ENCODE results near the gene PDK4.

PDK4 gene

GRCh38 chr7:95545007-95545615 lies 51.2 kb downstream of the PDK4 start:
- DNase-seq, result peak in 30 of 42 donors; percentile 31 to 85 (median 64)

GRCh38 chr7:95544171-95544570 lies 52.1 kb downstream of the PDK4 start:
- intact Hi-C loops (cut with DNase I), result loop anchor here (5.0 kb wide), 1 partner anchor 138 kb away; no protein-coding TSS in a partner anchor
- no peak for DNase-seq

More at GRCh38 chr7:95545007-95545615, 51.2 kb downstream of the PDK4 start:
- intact Hi-C loops (cut with DNase I), result loop anchor here (5.0 kb wide), 1 partner anchor 52 kb away; the partner anchor contains the start of gene PDK4

- no peak for DNase-seq
- intact Hi-C loops (cut with DNase I), result loop anchor here (5.0 kb wide), 1 partner anchor 139 kb away; no protein-coding TSS in a partner anchor
Measured at GRCh38 chr7:95543312-95543711, 53.0 kb downstream of the PDK4 start.

GRCh38 chr7:95540366-95540765 lies 56.0 kb downstream of the PDK4 start:
- intact Hi-C loops (cut with DNase I), result loop anchor here (5.0 kb wide), 1 partner anchor 142 kb away; no protein-coding TSS in a partner anchor
- no peak for DNase-seq

- no peak for DNase-seq
- intact Hi-C loops (cut with DNase I), result no loop called here
Measured at GRCh38 chr7:95539426-95539825, 56.9 kb downstream of the PDK4 start.

- intact Hi-C loops (cut with DNase I), result no loop called here
- no peak for DNase-seq
Measured at GRCh38 chr7:95537468-95537867, 58.8 kb downstream of the PDK4 start.

- no peak for DNase-seq
- intact Hi-C loops (cut with DNase I), result no loop called here
Measured at GRCh38 chr7:95536656-95537311, 59.5 kb downstream of the PDK4 start.

GRCh38 chr7:95535662-95536061 lies 60.7 kb downstream of the PDK4 start:
- intact Hi-C loops (cut with DNase I), result no loop called here
- DNase-seq, result no peak

- intact Hi-C loops (cut with DNase I), result no loop called here
- DNase-seq, result no peak
Measured at GRCh38 chr7:95534796-95535195, 61.5 kb downstream of the PDK4 start.

Measured in head of caudate nucleus (tissue), 42 donors.